Type B pancreatic cell (in vitro differentiated cells): ENCODE measurements around the gene UBE2O. TPM values are rescaled to one million over a fixed set of nuclear protein-coding genes. Genes with fewer than 3 reads are reported as not detected.

Source experiments
- DNase-seq: peaks from one replicate; pipeline ENCODE4 v3.0.0; 2021; ENCODE audit warnings: mixed read lengths; ENCODE audit not compliant: unreplicated experiment; ENCODE audit errors: extremely low spot score
- H3K27ac Mint-ChIP-seq: 2 replicates; pipeline ENCODE4 v1.8.0; 2021; ENCODE audit warnings: mild to moderate bottlenecking, mixed read lengths
- H3K27me3 Mint-ChIP-seq: 2 replicates; pipeline ENCODE4 v1.8.0; 2021; ENCODE audit warnings: mixed read lengths
- H3K36me3 Mint-ChIP-seq: 2 replicates; pipeline ENCODE4 v1.8.0; 2021; ENCODE audit warnings: mixed read lengths
- H3K4me1 Mint-ChIP-seq: one replicate; pipeline ENCODE4 v1.8.0; 2021; ENCODE audit warnings: mixed read lengths; ENCODE audit not compliant: unreplicated experiment
- H3K4me3 Mint-ChIP-seq: 2 replicates; pipeline ENCODE4 v1.8.0; 2021; ENCODE audit warnings: mild to moderate bottlenecking, mixed read lengths
- H3K9me3 Mint-ChIP-seq: 2 replicates; pipeline ENCODE4 v1.8.0; 2021; ENCODE audit warnings: mixed read lengths
- CTCF ChIP-seq: fragments of 200-600 bp; sonication (generic); conservative IDR thresholded peaks from 2 replicates; pipeline ENCODE4 v1.5.0; 2021; ENCODE audit warnings: antibody characterized with exemption, mild to moderate bottlenecking
- total RNA-seq: library from RNA; stranded (reverse); gene quantifications from 2 replicates; pipeline ENCODE4 v1.2.1, GENCODE V29; 2021; ENCODE audit warnings: low replicate concordance

The UBE2O gene
- total RNA-seq, 1 donor from 2014 or later, result 51.5 TPM

GRCh38 chr17:76433693-76434092 lies 19.3 kb downstream of the UBE2O start:
- Mint-ChIP-seq H3K9me3 (no peaks in the 10 kb centered on the region), H3K4me1 (peaks cover 23% of the 10 kb centered on the region), H3K4me3 (no peak overlapping the region), H3K27ac (no peak overlapping the region), H3K36me3 (peaks cover 15% of the 10 kb centered on the region), H3K27me3 (no peaks in the 10 kb centered on the region)
- no peak for TF ChIP-seq CTCF
- no peak for DNase-seq

GRCh38 chr17:76432712-76433336 lies 20.1 kb downstream of the UBE2O start:
- peaks cover 15% of the 10 kb centered on the region for H3K36me3 Mint-ChIP-seq
- H3K4me1 Mint-ChIP-seq, result peaks cover 15% of the 10 kb centered on the region
- no peak overlapping the region for H3K27ac Mint-ChIP-seq
- no peak overlapping the region for H3K4me3 Mint-ChIP-seq
- DNase-seq, result no peak
- no peaks in the 10 kb centered on the region for H3K27me3 Mint-ChIP-seq
- peak; percentile 68 for TF ChIP-seq CTCF
- H3K9me3 Mint-ChIP-seq, result no peaks in the 10 kb centered on the region

- DNase-seq, result no peak
- H3K4me1 Mint-ChIP-seq, result peaks cover 11% of the 10 kb centered on the region
- no peaks in the 10 kb centered on the region for H3K27me3 Mint-ChIP-seq
- H3K9me3 Mint-ChIP-seq, result no peaks in the 10 kb centered on the region
- no peak overlapping the region for H3K27ac Mint-ChIP-seq
- peaks cover 15% of the 10 kb centered on the region for H3K36me3 Mint-ChIP-seq
- no peak for TF ChIP-seq CTCF
- H3K4me3 Mint-ChIP-seq, result no peak overlapping the region
Observed at GRCh38 chr17:76432004-76432403, 20.9 kb downstream of the UBE2O start.

- no peak for DNase-seq
- no peak overlapping the region for H3K4me3 Mint-ChIP-seq
- H3K27ac Mint-ChIP-seq, result no peak overlapping the region
- peaks cover 13% of the 10 kb centered on the region for H3K36me3 Mint-ChIP-seq
- TF ChIP-seq CTCF, result no peak
- no peaks in the 10 kb centered on the region for H3K27me3 Mint-ChIP-seq
- peaks cover 7% of the 10 kb centered on the region for H3K4me1 Mint-ChIP-seq
- no peaks in the 10 kb centered on the region for H3K9me3 Mint-ChIP-seq
Observed at GRCh38 chr17:76431509-76431908, 21.4 kb downstream of the UBE2O start.

- peaks cover 10% of the 10 kb centered on the region for H3K36me3 Mint-ChIP-seq
- H3K4me1 Mint-ChIP-seq, result peaks cover 5% of the 10 kb centered on the region
- no peaks in the 10 kb centered on the region for H3K9me3 Mint-ChIP-seq
Observed at GRCh38 chr17:76428511-76428910, 24.4 kb downstream of the UBE2O start.

More at GRCh38 chr17:76428511-76428910, 24.4 kb downstream of the UBE2O start:
- Mint-ChIP-seq H3K27ac (no peak overlapping the region), H3K4me3 (no peak overlapping the region), H3K27me3 (no peaks in the 10 kb centered on the region)
- no peak for DNase-seq
- no peak for TF ChIP-seq CTCF
